Esophagus muscularis mucosa (tissue), 4 donors: ENCODE data around the gene SLC2A11.

ENCODE experiments used
- EP300 ChIP-seq: sonication (generic); formaldehyde crosslinking; IDR thresholded peaks from one replicate; pipeline ENCODE4 v1.6.1; 2017; ENCODE audit warnings: antibody characterized with exemption
- POLR2A ChIP-seq: fragments of 450-650 bp; IDR thresholded peaks from one replicate; pipeline ENCODE4 v1.6.1; 2017; ENCODE audit warnings: antibody characterized with exemption, moderate library complexity, mild to moderate bottlenecking, low read depth
- TF ChIP-seq, protein P1 (sequence below), 3 experiments: fragments of 200-600 bp in 2 of 3; fragments of 450-650 bp in 1 of 3; sonication (generic) in 2 of 3; IDR thresholded peaks; one replicate each; pipeline ENCODE4 v1.5.1; 2017 to 2019; ENCODE audit warnings: antibody characterized with exemption in 3 of 3, mild to moderate bottlenecking in 2 of 3, moderate library complexity in 1 of 3

DNA sequence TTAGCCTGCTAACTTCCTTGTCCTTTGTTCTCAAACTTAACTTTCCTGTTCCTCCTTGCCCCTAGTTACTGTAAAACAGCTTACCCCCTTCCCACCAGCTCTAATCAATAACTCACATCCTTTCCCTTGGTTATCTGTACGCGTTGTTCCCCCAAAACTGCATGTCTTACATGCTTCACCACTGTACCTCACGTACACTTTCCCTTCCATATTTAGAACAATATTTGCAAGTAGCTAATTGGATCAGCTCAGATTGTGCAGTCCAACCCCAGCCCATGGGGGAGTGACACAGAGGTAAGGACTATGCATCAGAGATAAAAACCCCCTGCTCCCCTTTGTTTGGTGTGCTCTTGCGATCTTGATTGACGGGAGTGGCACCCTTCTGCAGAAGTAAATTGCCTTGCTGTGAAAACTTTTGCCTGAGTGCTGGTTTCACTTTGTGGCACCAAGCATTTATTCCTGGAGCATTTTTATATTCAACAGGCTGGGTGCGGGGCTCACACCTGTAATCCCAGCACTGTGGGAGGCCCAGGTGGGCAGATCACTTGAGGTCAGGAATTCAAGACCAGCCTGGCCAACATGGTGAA, 67.4 kb downstream of the SLC2A11 start:
- no peak for TF ChIP-seq EP300
- no peak for TF ChIP-seq POLR2A
- TF ChIP-seq, protein P1, sequence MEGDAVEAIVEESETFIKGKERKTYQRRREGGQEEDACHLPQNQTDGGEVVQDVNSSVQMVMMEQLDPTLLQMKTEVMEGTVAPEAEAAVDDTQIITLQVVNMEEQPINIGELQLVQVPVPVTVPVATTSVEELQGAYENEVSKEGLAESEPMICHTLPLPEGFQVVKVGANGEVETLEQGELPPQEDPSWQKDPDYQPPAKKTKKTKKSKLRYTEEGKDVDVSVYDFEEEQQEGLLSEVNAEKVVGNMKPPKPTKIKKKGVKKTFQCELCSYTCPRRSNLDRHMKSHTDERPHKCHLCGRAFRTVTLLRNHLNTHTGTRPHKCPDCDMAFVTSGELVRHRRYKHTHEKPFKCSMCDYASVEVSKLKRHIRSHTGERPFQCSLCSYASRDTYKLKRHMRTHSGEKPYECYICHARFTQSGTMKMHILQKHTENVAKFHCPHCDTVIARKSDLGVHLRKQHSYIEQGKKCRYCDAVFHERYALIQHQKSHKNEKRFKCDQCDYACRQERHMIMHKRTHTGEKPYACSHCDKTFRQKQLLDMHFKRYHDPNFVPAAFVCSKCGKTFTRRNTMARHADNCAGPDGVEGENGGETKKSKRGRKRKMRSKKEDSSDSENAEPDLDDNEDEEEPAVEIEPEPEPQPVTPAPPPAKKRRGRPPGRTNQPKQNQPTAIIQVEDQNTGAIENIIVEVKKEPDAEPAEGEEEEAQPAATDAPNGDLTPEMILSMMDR (IDR thresholded peaks at IDR 0.05), result no peak
